Subcutaneous adipose tissue (tissue), 4 donors: ENCODE data around the gene KPNB1. TPM values are rescaled to one million over a fixed set of nuclear protein-coding genes. Genes with fewer than 3 reads are reported as not detected.

ENCODE experiments used
- CTCF ChIP-seq: fragments of 450-650 bp; IDR thresholded peaks from one replicate; pipeline ENCODE4 v1.5.1; 2016; ENCODE audit warnings: low read depth, mild to moderate bottlenecking, control low read depth, antibody characterized with exemption, moderate library complexity
- small RNA-seq: library from RNA; depleted of rRNA; stranded (forward); fragments of <200 nt; gene quantifications from one replicate; pipeline ENCODE3, GENCODE V24; 2016
- total RNA-seq, 4 donors: library from RNA; depleted of rRNA; stranded (reverse); fragments of >200 nt; gene quantifications; one replicate each; pipeline ENCODE4 v1.1.0, GENCODE V29; 2016

KPNB1 gene
- total RNA-seq, 4 donors from 2014 or later: 200 to 235 (median 215) TPM

GRCh38 chr17:47730681-47731080 lies 81.0 kb downstream of the KPNB1 start:
- no peak for TF ChIP-seq CTCF

GRCh38 chr17:47731396-47731795 lies 81.7 kb downstream of the KPNB1 start:
- TF ChIP-seq CTCF: no peak

GRCh38 chr17:47732399-47733046 lies 82.8 kb downstream of the KPNB1 start:
- no peak for TF ChIP-seq CTCF

GRCh38 chr17:47733047-47733673 lies 83.4 kb downstream of the KPNB1 start, which contains the start of gene TBX21:
Gene TBX21 (plus strand): TSS chr17:47733236. CDS start chr17:47733455, 219 bp downstream.
- TF ChIP-seq CTCF: no peak

GRCh38 chr17:47733674-47734410 lies 84.1 kb downstream of the KPNB1 start:
- TF ChIP-seq CTCF: no peak

- TF ChIP-seq CTCF: no peak
Observed at GRCh38 chr17:47735139-47735464, 85.4 kb downstream of the KPNB1 start.

Small RNA genes lying within 50 kb of the gene (small RNA-seq; reads per million reads assigned to genes)
- not detected for gene AC015674.1

Other genes with a start within 250 kb of the KPNB1 start
- 100 to 1,000 TPM; 101 to 146 (median 130) TPM for gene NPEPPS, start 118.8 kb upstream of the KPNB1 start, total RNA-seq
- 10 to 100 TPM in 1 of 4 donors, 1 to 10 TPM in 3; 2.4 to 14.7 (median 5.0) TPM for gene TBKBP1, start 44.2 kb downstream of the KPNB1 start, total RNA-seq
- 1 to 10 TPM in 3 of 4 donors, under 1 TPM in 1; 0.66 to 4.6 (median 2.8) TPM for gene TBX21, start 83.3 kb downstream of the KPNB1 start, total RNA-seq
- 1 to 10 TPM; 2.2 to 4.1 (median 2.5) TPM for gene OSBPL7, start 171.9 kb downstream of the KPNB1 start, total RNA-seq
- 10 to 100 TPM; 29.3 to 54.3 (median 34.1) TPM for gene MRPL10, start 181.6 kb downstream of the KPNB1 start, total RNA-seq
- under 1 TPM in 1 of 4 donors, not detected in 3; 0.66 TPM for gene LRRC46, start 181.8 kb downstream of the KPNB1 start, total RNA-seq
- 100 to 1,000 TPM in 2 of 4 donors, 10 to 100 TPM in 2; 32.8 to 194 (median 79.8) TPM for gene SCRN2, start 191.4 kb downstream of the KPNB1 start, total RNA-seq
- 1 to 10 TPM in 1 of 4 donors, under 1 TPM in 2, not detected in 1; 0.16 to 1.3 (median 0.17) TPM for gene SP6, start 201.2 kb downstream of the KPNB1 start, total RNA-seq
- 1 to 10 TPM; 2.2 to 9.2 (median 5.9) TPM for gene SP2, start 246.3 kb downstream of the KPNB1 start, total RNA-seq